RKO (cell line): ENCODE data around the gene EXOSC7.
"Not testable (repeated sequence)": the region's sequence is repeated elsewhere in the genome, so short reads cannot be mapped to it uniquely, and the experiment has no call there.

Experiments
- DNase-seq: peaks from one replicate; pipeline ENCODE4 v3.0.0-alpha.2; 2016; ENCODE audit warnings: low spot score

The EXOSC7 gene

DNA sequence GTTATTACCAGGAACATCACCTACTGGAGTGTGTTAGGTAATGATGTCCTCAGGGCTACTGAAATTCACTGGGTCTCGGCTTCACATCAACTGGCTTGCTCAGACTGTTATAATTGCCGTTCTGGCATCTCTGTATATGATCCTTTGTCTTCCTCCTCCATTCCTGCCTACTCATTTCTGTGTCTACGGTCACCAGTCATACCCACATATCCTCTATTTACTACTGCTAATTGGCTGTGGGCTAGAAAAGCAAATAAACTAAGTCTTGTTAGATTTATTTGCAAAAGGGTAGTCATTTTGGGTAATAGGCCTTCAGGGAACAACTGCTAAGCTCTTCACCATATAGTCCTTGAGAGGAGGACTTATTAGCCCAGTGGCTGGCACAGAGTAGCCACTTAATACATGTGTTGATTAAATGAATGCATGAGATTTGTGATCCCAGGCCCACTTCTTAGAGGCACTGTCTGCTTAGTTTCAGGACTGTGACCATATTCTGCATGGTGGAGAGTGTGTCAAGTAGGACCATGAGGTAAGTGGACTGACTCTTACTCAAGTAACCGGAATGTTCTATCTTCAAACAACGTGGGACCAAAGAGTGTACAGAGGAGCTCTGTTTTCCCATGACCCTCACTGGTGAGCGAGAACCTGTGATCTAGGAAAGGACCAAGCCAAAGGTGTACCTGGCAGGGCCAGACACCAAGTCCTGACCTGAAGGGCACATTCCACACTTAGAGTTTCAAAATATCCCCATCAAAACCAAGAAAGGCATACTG is 13.2 kb upstream of the EXOSC7 start:
- DNase-seq, result no peak

DNA sequence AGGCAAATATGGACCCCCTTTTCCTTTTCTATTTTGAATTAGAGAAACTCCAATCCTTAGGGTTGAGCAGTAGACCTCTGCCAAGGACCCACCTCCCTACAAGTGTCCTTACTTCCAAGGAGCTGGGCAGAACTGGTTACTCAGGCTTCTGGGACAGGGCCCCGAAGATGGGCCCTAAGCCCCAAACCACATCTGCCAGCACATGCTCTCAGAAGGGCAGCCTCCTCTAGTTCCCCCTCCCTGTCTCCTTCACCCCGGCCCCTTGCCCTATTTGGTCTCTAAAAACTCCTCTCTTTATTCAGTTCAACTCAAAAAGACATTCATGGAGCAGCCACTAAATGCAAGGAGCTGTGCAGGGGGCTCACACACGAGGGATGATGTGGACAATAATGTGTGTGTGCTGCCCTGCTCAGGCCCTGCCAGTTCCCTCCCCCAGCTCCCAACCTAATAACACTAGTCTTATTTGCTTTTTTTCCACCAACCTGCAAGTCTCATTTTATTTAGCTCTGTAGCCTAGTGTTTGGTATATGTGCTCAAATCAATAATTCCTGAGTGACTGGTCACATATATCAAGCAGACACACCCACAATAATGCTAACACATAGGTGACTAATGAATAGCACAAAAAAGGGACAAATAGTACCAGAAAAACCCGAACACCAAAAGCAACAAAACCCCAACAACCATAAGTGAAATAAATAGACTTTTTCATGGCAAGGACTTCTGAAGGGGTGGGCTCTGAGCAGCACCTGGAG is 12.3 kb upstream of the EXOSC7 start:
- no peak for DNase-seq

DNA sequence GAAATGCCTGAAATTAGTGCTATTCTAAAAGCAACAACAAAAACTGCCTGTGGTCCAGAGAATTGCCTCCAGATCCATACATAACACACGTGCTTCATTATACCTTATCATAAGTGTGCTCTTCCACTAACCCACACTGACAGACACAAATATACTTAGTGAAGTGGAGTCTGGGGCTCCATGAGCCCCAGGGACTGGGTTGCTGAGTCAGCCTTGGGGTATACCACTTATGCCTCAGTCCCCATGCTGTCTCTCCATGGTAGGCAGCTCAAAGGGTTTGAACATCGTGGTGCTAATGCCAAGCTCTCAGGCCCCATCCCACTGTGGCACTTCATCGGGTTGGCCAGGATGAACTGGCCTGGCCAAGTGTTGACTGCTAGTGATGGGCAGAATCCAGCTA is 10.9 kb upstream of the EXOSC7 start:
- DNase-seq, result no peak

DNA sequence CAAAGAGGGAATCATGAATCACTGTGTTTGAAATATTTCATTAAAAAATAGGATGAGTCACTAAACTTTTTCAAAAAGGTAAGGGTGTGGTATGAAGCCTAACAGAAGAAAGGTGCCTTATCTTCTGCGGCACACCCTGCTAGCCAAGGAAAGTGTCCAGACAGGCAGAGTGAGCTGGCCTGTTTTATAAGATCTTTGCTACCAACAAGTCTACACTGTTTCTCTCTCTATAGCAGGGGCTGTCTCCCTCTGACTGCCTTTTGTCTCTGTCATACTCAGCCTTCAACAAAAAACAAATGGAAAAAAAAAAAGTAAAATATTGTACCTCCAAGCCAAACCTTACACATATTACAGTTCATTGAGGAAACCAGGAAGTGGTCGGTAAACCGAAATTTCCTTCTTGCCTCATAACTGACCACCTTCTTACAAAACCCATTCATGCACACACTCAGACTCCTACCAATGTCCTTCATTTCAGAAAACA is 9.2 kb upstream of the EXOSC7 start:
- DNase-seq, result no peak

DNA sequence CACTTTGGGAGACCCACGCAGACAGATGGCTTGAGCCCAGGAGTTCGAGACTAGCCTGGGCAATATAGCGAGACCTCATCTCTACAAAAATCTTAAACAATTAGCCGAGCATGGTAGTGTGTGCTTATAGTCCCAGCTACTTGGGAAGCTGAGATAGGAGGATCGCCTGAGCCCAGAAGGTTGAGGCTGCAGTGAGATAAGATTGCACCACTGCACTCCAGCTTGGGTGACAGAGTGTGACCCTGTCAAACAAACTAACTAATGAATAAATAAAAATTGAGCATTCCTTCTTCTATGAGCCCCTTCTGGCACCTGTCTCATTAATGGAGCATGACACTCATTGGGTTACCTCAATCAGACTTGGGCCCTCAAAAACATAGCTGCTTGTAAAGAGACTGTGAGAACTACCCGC is 7.6 kb upstream of the EXOSC7 start:
- DNase-seq, result no peak

DNA sequence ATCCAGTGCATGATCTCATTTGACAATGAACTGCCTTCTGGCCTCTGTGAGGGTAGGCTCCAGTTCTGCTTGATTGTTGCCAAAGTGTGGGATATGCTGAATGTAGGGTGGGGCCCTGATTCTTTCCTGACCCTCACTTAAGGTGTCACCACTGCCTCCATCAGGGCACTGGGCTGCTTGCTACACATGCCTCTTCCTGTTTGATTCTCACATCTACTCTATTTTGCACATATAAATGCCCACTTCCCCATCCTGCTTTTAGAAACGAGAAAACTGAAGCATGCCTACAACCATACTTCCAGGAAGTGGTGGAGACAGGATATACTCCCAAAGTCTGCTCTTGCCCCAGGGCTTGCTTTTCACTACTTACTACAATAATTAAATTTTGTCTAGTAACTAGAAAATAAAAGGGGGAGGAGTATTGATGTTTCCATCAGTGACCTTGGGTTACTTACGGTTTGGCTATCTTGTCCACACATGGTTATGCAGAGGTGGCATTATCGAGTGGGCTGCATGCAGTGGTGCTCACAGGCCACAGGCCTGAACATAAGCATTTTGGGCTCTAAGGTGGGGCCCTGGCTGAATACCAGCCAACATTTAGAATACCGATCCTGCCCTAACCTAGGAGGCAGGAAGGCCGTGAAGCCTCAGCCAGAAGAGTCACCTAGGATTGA is 6.8 kb upstream of the EXOSC7 start:
- DNase-seq, result no peak

DNA sequence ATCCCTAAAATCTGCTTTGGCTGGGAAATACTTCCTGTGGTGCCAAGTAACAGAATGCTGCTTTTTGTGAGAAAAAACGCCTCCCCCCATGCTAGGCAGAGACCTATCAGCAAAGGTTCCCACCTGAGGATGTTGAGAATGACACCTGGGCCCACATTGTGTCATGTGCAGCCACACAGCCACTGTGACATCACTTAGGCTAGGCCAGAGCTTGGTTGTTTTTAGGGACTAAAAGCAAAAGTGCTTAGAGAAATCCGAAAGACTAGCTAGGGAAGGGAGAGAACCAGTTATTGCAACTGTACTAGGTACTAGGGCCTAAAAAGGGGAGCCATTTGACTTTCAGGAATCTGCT is 6.2 kb upstream of the EXOSC7 start:
- DNase-seq, result no peak

DNA sequence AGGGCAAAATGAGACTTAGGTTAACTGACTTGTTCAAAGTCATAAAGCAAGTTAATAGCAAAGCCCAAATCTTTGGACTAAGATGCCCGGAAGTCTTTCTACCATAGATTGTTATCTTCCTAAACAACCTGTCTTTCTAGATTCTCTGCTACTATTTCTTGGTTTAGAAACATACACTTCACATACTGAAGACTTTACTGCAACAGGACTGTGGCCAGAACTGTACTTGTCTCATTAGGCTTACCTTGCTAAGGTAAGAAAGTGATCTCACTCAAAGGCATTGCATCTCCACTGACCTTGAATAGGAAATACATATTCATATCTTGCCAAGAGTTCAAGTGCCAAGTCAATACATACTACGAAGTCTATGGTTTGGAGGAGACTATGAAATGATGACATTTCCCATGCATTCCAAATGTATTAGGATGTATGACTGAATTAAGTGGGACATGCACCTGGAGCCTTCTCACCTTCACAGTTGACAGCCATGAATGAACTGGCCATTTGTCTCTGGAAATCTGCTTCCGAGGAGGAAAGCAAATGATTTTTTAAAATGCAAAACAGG is 5.0 kb upstream of the EXOSC7 start:
- DNase-seq, result no peak

DNA sequence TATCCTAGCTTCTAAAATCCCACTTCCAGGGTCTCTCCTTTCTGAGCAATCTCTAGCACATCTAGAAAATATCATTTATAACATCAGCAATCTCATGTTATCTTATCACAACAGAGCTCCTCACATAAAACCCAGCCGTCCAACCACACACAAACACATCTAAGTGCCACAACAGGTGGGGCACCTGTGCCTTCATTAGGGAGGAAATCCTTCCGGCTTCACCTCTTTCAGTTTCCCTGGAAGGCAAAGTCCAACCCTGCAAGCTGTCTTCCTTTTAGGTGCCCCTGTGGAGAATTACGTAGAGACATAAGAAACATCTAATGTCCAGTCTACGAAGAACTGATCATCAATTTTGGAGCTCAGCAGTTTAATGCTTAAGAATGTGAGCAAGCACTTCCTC is 1.6 kb upstream of the EXOSC7 start:
- DNase-seq, result no peak

DNA sequence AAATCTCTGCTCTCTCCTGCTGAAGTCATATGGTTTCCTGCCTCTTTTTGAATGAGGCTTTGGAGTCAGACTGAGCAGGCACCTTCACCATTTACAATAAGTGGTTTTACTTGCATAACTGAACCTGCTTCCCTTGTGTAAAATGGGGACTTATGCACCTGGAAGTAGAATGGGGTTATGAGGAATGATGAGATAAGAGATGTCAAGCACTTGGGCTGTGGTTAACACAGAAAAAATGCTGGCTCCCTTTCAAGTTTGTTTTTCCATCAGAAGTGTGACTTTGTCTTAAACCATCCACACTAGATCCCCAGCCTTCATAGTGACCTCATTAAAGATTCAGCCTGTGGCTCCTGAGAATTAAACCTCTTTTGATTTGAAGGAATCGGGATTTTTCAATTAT is 5.2 kb downstream of the EXOSC7 start:
- peak; percentile 42 for DNase-seq

DNA sequence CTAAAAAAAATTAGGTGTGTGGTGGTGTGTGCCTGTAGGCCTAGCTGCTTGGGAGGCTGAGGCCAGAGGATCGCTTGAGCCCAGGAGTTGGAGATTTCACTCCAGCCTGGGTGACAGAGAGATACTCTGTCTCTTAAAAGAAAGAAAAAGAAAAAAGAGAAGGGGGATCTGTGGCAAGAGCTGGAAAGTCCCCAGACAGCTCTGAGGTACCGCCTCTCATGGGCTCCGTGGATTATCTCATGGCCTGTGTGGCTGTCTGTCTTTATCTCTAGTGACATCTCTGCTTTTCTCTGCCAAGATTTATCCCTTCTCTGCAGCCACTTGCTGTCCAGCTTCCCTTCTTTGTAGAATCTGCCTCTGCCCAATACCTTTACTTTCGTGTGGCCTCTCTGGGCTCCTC is 5.7 kb downstream of the EXOSC7 start:
- DNase-seq, result no peak

DNA sequence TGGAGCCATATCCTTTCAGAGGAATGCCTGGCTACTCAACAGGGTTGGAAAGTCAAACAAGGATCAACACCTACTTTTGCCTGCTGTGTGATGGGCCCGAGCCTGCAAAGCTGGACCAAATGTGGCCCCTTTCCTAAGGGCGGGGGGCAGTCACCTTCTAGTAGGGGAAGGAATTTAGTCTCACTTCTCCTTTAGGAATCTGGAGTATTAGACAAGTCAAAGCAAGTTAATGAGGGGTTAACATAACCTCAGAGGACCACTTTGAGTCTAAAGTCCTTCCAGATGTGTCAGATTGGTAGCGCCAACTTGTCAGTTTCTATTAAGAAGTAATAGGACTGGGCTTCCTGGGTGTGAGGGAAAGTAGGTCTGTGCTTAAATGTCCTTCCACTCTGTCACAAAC is 6.8 kb downstream of the EXOSC7 start:
- no peak for DNase-seq

DNA sequence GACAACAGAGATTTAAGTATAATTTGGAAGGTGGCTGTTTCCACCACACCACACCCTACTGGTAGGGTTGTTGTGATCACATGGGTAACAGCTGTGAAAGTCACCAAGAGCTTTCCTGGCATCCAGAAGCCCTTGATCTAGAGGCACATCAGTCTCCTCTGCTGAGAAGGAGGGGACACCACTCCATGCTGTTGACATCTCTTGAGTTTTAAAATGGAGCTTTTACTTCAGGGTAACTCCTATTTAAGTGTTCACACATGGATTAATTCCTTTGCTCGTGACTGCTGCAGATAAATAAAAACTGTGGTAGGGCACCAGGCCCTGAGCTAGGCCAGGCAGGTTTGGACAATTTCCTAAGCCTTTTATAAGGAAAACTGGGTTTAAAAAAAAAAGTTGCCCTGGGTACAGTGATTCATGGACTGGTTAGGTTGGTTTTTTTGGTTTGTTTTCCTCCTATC is 7.5 kb downstream of the EXOSC7 start:
- DNase-seq, result no peak

DNA sequence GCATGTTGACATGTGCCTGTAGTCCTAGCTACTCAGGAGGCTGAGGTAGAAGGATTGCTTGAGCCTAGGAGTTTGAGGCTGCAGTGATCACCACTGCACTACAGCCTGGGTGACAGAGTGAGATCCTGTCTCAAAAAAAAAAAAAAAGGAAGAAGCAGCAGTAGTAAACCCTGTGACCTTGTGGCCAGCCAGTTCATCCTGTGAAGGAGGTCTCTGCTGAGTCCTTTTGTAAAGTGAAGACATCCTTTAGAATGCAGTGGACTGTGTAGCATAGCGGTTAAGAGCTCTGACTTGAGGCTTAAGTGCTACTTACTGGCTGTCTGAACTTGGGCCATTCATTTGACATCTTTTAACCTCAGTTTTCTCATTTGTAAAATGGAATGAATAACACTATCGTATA is 8.3 kb downstream of the EXOSC7 start:
- no peak for DNase-seq

DNA sequence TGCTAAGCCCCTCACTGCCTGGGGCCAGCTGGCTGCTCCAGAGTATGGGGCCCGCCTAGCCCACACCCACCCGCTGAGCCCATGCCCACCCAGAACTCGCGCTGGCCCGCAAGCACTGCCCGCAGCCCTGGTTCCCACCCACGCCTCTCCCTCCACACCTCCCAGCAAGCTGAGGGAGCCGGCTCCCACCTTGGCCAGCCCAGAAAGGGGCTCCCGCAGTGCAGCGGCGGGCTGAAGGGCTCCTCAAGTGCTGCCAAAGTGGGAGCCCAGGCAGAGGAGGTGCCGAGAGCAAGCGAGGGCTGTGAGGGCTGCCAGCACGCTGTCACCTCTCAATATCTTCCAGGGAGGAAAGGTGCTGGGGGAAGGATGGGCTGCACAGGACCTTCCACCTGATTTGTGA is 10.3 kb downstream of the EXOSC7 start:
- DNase-seq, result not testable (repeated sequence)

DNA sequence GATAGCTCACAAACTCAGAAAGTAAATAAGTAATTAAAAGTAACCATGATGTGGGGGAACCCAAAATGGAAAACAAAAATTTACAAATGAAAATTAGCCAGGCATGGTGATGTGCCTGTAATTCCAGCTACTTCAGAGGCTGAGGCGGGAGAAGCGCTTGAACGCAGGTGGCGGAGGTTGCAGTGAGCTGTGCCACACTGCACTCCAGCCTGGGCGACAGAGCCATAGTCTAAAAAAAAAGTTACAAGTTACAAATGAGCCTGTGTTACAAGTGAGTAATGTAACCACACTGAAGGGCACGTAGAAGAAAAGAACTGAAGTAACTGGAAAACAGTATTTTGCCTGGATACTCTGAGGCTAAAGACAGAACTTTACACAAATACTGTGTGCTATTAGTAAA is 11.3 kb downstream of the EXOSC7 start:
- DNase-seq, result no peak

DNA sequence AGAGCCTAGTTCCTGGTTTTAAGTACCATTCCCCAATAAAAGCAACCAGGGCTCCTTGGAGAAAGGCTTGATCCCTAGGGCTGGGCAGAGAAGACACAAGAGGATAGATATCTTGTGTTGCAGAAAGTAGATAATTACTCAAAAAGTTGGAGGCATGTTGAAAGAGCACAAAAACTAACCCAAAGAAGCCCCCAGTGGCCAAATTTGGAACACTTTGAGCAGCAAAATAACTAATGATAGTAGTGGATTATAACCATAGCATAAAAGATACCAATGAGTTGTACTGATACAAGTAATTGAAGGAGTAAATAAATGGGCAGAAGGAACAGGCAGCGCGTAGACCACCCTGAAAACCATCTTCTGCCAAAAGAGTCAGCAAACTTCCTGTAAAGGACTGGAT is 12.0 kb downstream of the EXOSC7 start:
- peak; percentile 39 for DNase-seq

DNA sequence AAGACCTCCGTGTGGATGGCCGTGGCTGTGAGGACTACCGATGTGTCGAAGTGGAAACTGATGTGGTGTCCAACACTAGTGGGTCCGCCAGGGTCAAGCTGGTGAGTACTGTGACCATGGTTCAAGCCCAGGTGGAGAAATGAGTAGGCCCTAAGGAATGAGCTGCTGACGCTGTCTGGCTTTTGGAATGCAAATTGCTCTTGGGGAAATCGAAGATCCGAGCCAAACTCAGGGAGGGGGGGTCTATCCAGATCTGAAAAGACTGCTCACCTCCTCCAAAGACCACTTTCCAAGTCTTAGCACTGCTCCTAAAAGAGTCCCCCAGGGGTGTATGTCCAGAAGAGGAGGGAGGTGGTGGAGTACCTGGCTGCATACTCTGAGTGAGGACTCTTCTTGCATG is 13.1 kb downstream of the EXOSC7 start:
- no peak for DNase-seq

DNA sequence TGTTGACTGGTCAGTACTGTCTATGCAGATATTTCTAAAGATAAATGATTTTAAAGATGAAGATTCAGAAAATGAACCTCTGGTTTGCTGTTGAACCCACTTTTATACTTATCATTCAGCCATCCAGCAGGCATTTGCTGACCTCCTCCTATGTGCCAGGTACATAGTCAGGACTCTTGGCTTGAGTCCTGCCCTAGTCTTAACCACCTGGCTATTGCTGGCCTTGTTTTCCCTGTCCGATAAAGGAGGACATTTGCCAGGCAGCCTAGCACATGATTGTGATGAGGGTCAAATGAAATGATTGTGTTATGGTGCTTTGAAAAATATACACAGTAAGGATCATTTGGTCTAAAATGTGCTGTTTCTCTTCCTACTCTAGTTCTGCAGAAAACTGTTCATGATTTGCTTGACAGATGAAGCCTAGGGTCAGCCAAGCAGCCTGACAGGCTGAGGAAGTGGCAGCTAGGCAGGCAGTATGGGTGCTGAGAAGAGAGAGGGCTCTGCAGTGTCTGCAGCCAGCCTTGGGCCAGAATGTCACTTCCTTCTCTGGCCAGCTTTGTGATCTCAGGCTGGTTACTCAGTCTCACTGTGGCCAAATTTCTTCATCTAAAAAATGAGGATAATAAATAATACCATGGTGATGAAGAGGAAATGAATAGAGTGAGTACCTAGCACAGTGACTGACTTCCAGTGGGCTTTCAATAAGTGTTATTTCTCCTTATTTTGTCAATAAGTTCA is 13.8 kb downstream of the EXOSC7 start:
- no peak for DNase-seq

DNA sequence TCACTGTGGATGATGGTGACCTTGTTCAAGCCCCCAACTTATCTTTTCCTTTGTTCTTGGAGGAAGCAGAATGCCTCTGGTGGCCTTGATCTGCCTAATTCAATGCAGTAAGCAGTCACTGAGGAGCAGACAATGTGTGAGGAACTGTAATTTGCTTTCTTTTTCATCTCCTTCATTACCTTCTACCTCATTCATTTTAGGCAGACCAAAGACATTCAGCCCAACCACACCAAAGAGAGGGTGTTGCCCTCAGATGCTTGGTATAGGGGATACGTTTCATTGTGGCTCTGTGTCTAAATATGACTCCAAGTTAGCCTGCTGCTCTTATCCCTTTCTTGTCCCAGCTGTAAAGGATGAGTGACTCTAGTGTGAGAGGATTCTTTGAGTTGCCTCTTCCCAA is 15.3 kb downstream of the EXOSC7 start:
- DNase-seq, result no peak

DNA sequence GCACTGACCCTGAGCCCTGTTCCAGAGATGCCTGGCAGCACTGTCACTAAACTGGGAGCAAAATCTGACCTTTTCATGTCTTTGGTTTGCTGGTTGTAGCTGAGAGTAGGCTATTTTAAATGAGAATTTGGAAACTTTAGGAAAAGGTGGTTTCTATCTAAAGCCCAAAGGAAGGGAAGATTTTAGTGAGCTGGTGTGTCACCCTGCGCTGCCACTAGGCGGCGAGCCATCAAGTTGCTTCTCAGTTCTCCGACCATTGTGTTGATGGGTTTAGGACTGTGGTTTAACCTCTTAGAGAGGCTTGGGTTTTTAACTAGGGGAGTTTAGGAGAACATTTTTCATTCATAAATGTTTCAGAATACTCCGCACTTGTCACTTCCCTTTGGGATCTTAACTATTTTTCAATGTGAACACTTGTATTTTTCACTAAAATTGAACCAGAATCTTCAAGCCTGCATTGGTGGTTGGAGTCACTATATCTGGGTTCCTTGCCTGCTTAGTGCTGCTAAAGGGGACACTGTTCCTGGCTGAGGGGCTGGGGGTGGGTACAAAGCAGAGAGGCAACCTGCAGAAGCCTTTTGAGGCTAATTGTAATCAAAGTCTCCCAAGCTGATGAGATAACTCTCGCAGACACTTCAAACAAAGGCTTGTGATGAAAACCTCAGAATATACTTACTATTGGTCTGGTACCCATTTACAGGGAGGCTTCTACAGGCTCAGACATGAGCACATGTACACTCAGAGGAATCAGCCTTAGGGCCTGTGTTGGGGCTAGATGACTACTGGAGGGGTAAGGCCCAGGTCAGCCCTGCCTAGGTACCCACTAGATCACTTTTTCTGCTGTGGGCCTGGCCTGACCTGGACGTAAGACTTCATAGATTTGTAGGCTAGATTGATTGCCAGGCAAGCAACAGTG is 16.8 kb downstream of the EXOSC7 start:
- DNase-seq, result no peak
